CD4-positive, alpha-beta T cell treated with Interleukin-12 subunit alpha and Interleukin-12 subunit beta, for 1 hour (primary cell): ENCODE data around the gene TSPAN1.
"Not testable (repeated sequence)": the region's sequence is repeated elsewhere in the genome, so short reads cannot be mapped to it uniquely, and the experiment has no call there.

Experiments used
- DNase-seq: peaks from one replicate; pipeline ENCODE4 v3.0.0-alpha.2; 2020

TSPAN1 gene

GRCh38 chr1:46220808-46221207 is 45.9 kb downstream of the TSPAN1 start:
- DNase-seq: no peak

GRCh38 chr1:46221749-46222148 is 46.9 kb downstream of the TSPAN1 start:
- no peak for DNase-seq

GRCh38 chr1:46223055-46223454 is 48.2 kb downstream of the TSPAN1 start:
- not testable (repeated sequence) for DNase-seq

- DNase-seq: peak; percentile 66
Measured at GRCh38 chr1:46223472-46223943, 48.6 kb downstream of the TSPAN1 start.

GRCh38 chr1:46224966-46225365 is 50.1 kb downstream of the TSPAN1 start:
- DNase-seq: no peak

GRCh38 chr1:46231231-46231630 is 56.3 kb downstream of the TSPAN1 start:
- DNase-seq: not testable (repeated sequence)
